Vagina (tissue), 2 donors: ENCODE measurements around the gene NBPF6. TPM values are rescaled to one million over a fixed set of nuclear protein-coding genes. Genes with fewer than 3 reads are reported as not detected.
"Not testable (repeated sequence)": the region's sequence is repeated elsewhere in the genome, so short reads cannot be mapped to it uniquely, and the experiment has no call there.

Experiments used
- DNase-seq, 2 donors: peaks; one replicate each; pipeline ENCODE4 v3.0.0-alpha.2; 2017; ENCODE audit errors: extremely low spot score in 2 of 2
- H3K27ac ChIP-seq: fragments of 200-600 bp; sonication (generic); one replicate; pipeline ENCODE4 v1.5.1; 2019
- H3K27me3 ChIP-seq: fragments of 200-600 bp; sonication (generic); one replicate; pipeline ENCODE4 v1.5.1; 2019
- H3K36me3 ChIP-seq, 2 donors: fragments of 200-600 bp; sonication (generic); one replicate each; pipeline ENCODE4 v1.5.1; 2017 to 2019
- H3K4me1 ChIP-seq: fragments of 200-600 bp; sonication (generic); one replicate; pipeline ENCODE4 v1.5.1; 2019
- H3K4me3 ChIP-seq, 2 donors: fragments of 200-600 bp; sonication (generic); 1 replicate in 1 of 2; 2 replicates in 1 of 2; pipeline ENCODE4 v1.5.1; 2016 to 2019
- H3K9me3 ChIP-seq: fragments of 200-600 bp; sonication (generic); one replicate; pipeline ENCODE4 v1.5.1; 2019
- intact Hi-C: fragments of 100-400 bp; cut with DNase I; formaldehyde crosslinking; loops from one replicate; pipeline ENCODE4 v1.15.1; 2023
- total RNA-seq: library from RNA; depleted of rRNA; stranded (reverse); fragments of >200 nt; gene quantifications from one replicate; pipeline ENCODE4 v1.2.3, GENCODE V29; 2016

NBPF6 gene
- total RNA-seq, result not detected

GRCh38 chr1:108450043-108450442 lies at the start of gene NBPF6:
NBPF6 (plus strand) TSS chr1:108450343; CDS start chr1:108450602, 259 bp downstream.
- intact Hi-C loops, H3K36me3 ChIP-seq, H3K27ac ChIP-seq, H3K9me3 ChIP-seq, H3K4me1 ChIP-seq, H3K4me3 ChIP-seq, H3K27me3 ChIP-seq, DNase-seq: not testable (repeated sequence)

- H3K4me1 ChIP-seq, H3K27ac ChIP-seq, intact Hi-C loops, H3K36me3 ChIP-seq, DNase-seq, H3K4me3 ChIP-seq, H3K9me3 ChIP-seq, H3K27me3 ChIP-seq: not testable (repeated sequence)
Measured at GRCh38 chr1:108411098-108411833, 38.9 kb upstream of the NBPF6 start.

- intact Hi-C loops, DNase-seq: not testable (repeated sequence)
Measured at GRCh38 chr1:108420129-108420528, 30.0 kb upstream of the NBPF6 start.

GRCh38 chr1:108421061-108421916 lies 28.9 kb upstream of the NBPF6 start:
- H3K4me1 ChIP-seq, H3K27me3 ChIP-seq, intact Hi-C loops, H3K9me3 ChIP-seq, DNase-seq, H3K27ac ChIP-seq, H3K36me3 ChIP-seq, H3K4me3 ChIP-seq: not testable (repeated sequence)

More at GRCh38 chr1:108420129-108420528, 30.0 kb upstream of the NBPF6 start:
- not testable (repeated sequence) for H3K27me3 ChIP-seq, H3K9me3 ChIP-seq, H3K27ac ChIP-seq, H3K4me3 ChIP-seq, H3K36me3 ChIP-seq, H3K4me1 ChIP-seq

- H3K27me3 ChIP-seq, H3K4me1 ChIP-seq, intact Hi-C loops, DNase-seq, H3K27ac ChIP-seq, H3K36me3 ChIP-seq, H3K4me3 ChIP-seq, H3K9me3 ChIP-seq: not testable (repeated sequence)
Measured at GRCh38 chr1:108426877-108427276, 23.3 kb upstream of the NBPF6 start.

GRCh38 chr1:108432002-108432401 lies 18.1 kb upstream of the NBPF6 start:
- intact Hi-C loops, DNase-seq, H3K27ac ChIP-seq, H3K36me3 ChIP-seq, H3K4me1 ChIP-seq, H3K4me3 ChIP-seq, H3K27me3 ChIP-seq, H3K9me3 ChIP-seq: not testable (repeated sequence)

GRCh38 chr1:108433404-108433803 lies 16.7 kb upstream of the NBPF6 start:
- H3K27ac ChIP-seq, H3K27me3 ChIP-seq, H3K36me3 ChIP-seq, H3K4me1 ChIP-seq, H3K9me3 ChIP-seq, DNase-seq, H3K4me3 ChIP-seq, intact Hi-C loops: not testable (repeated sequence)

GRCh38 chr1:108438536-108438935 lies 11.6 kb upstream of the NBPF6 start:
- intact Hi-C loops, H3K27ac ChIP-seq, H3K27me3 ChIP-seq, H3K9me3 ChIP-seq, H3K4me3 ChIP-seq, DNase-seq, H3K4me1 ChIP-seq, H3K36me3 ChIP-seq: not testable (repeated sequence)

- intact Hi-C loops, DNase-seq, H3K36me3 ChIP-seq, H3K27ac ChIP-seq, H3K4me1 ChIP-seq, H3K27me3 ChIP-seq, H3K9me3 ChIP-seq, H3K4me3 ChIP-seq: not testable (repeated sequence)
Measured at GRCh38 chr1:108454521-108454920, 4.4 kb downstream of the NBPF6 start.

- intact Hi-C loops, result not testable (repeated sequence)
Measured at GRCh38 chr1:108458661-108459060, 8.5 kb downstream of the NBPF6 start.

GRCh38 chr1:108461758-108462157 lies 11.6 kb downstream of the NBPF6 start:
- H3K4me3 ChIP-seq, H3K27me3 ChIP-seq, H3K4me1 ChIP-seq, intact Hi-C loops, DNase-seq, H3K36me3 ChIP-seq, H3K27ac ChIP-seq, H3K9me3 ChIP-seq: not testable (repeated sequence)

More at GRCh38 chr1:108458661-108459060, 8.5 kb downstream of the NBPF6 start:
- H3K4me3 ChIP-seq, H3K36me3 ChIP-seq, H3K4me1 ChIP-seq, DNase-seq, H3K27me3 ChIP-seq, H3K27ac ChIP-seq, H3K9me3 ChIP-seq: not testable (repeated sequence)

- DNase-seq, H3K27ac ChIP-seq, intact Hi-C loops, H3K4me1 ChIP-seq, H3K36me3 ChIP-seq, H3K4me3 ChIP-seq, H3K9me3 ChIP-seq, H3K27me3 ChIP-seq: not testable (repeated sequence)
Measured at GRCh38 chr1:108463962-108464361, 13.8 kb downstream of the NBPF6 start.

GRCh38 chr1:108466166-108466565 lies 16.0 kb downstream of the NBPF6 start:
- DNase-seq, H3K27ac ChIP-seq, intact Hi-C loops, H3K27me3 ChIP-seq, H3K4me1 ChIP-seq, H3K9me3 ChIP-seq, H3K4me3 ChIP-seq, H3K36me3 ChIP-seq: not testable (repeated sequence)

GRCh38 chr1:108467155-108467554 lies 17.0 kb downstream of the NBPF6 start:
- H3K27ac ChIP-seq, H3K27me3 ChIP-seq, H3K4me1 ChIP-seq, H3K36me3 ChIP-seq, intact Hi-C loops, H3K9me3 ChIP-seq, H3K4me3 ChIP-seq, DNase-seq: not testable (repeated sequence)
